SK-N-MC (cell line): ENCODE measurements around the gene LGALS7.

Experiments
- EZH2 ChIP-seq: fragments of 200-600 bp; sonication (generic); IDR thresholded peaks from one replicate; pipeline ENCODE4 v1.6.1; 2017; ENCODE audit warnings: antibody characterized with exemption
- FOXP2 ChIP-seq: optimal IDR thresholded peaks from 2 replicates; pipeline ENCODE3; 2011; ENCODE audit warnings: mild to moderate bottlenecking, moderate library complexity; ENCODE audit not compliant: insufficient read depth; ENCODE audit errors: extremely low read length, control extremely low read depth
- POLR2AphosphoS5 ChIP-seq: IDR thresholded peaks from 2 replicates; pipeline ENCODE4 v1.6.1; 2012; ENCODE audit warnings: mild to moderate bottlenecking, low read depth, low read length, borderline replicate concordance

GRCh38 chr19:38744874-38745273, 28.4 kb downstream of the LGALS7 start:
- TF ChIP-seq EZH2 (no peak), POLR2AphosphoS5 (no peak), FOXP2 (no peak)
